ENCODE data around the gene VLDLR. TPM values are rescaled to one million over a fixed set of nuclear protein-coding genes. Genes with fewer than 3 reads are reported as not detected.

VLDLR gene
- total and polyA plus RNA-seq, 2 donors (not counting 1 experiment from before 2014, with no cell fraction given): 11.9 to 26.3 TPM

DNA sequence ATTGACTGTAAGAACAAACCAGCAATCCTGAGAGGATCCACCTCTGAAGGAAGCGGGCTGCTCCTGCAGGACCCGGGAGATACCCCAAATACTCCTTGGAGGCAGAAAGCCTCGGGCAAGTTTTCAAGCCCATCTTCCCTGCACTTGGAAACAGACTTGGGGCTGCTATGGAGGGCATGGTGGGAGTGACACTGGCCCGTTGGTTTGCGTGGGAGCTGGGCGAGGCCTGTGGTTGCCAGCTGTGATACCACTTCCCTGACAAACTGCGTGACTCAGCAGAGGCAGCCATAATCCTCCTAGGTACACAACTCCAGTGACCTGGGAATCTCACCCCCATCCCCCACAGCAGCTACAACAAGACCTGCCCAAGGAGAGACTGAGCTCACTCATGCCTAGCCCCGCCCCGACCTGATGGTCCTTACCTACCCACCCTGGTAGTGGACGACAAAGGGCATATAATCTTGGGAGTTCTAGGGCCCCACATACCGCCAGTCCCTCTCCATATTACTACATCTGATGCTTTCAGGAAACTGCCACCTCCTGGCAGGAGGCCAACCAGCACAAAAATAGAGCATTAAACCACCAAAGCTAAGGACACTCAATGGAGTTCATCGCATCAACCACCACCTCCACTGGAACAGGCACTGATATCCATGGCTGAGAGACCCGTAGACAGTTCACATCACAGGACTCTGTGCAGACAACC, 38.1 kb upstream of the VLDLR start:
- Histone ChIP-seq H3K9ac (ENCODE audit: insufficient read depth, low read length) (no peak overlapping the region), H2AFZ (ENCODE audit: low read length) (no peak overlapping the region), H3K27ac (ENCODE audit: insufficient read depth, low read length) (no peak overlapping the region), H3K4me3 (replicated peaks in 1 of 4; ENCODE audit: control extremely low read depth in 1 of 4, insufficient read depth in 1 of 4, low read depth in 3 of 4, low read length in 4 of 4) (no peak overlapping the region), H3K79me2 (ENCODE audit: control insufficient read depth, insufficient read depth, low read length) (no peaks in the 10 kb centered on the region), H3K27me3 (ENCODE audit: control insufficient read depth, insufficient read depth, low read length) (no peaks in the 10 kb centered on the region), H3K4me2 (ENCODE audit: extremely low read depth, insufficient read depth, low read length) (no peak overlapping the region), H3K9me3 (ENCODE audit: control insufficient read depth, insufficient read depth, low read depth, low read length) (no peaks in the 10 kb centered on the region), H3K36me3 (ENCODE audit: control insufficient read depth, insufficient read depth, low read length) (no peaks in the 10 kb centered on the region), H3K4me1 (ENCODE audit: control insufficient read depth, extremely low read depth, insufficient read depth, low read length) (no peaks in the 10 kb centered on the region), H4K20me1 (ENCODE audit: control insufficient read depth, extremely low read depth, insufficient read depth, low read length) (no peaks in the 10 kb centered on the region)
- DNase-seq (ENCODE audit: low read depth in 2 of 2): no peak
- TF ChIP-seq, protein P1, sequence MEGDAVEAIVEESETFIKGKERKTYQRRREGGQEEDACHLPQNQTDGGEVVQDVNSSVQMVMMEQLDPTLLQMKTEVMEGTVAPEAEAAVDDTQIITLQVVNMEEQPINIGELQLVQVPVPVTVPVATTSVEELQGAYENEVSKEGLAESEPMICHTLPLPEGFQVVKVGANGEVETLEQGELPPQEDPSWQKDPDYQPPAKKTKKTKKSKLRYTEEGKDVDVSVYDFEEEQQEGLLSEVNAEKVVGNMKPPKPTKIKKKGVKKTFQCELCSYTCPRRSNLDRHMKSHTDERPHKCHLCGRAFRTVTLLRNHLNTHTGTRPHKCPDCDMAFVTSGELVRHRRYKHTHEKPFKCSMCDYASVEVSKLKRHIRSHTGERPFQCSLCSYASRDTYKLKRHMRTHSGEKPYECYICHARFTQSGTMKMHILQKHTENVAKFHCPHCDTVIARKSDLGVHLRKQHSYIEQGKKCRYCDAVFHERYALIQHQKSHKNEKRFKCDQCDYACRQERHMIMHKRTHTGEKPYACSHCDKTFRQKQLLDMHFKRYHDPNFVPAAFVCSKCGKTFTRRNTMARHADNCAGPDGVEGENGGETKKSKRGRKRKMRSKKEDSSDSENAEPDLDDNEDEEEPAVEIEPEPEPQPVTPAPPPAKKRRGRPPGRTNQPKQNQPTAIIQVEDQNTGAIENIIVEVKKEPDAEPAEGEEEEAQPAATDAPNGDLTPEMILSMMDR (conservative IDR thresholded peaks at IDR 0.05 in 1 of 2, IDR thresholded peaks at IDR 0.05 in 1 of 2; ENCODE audit: low read depth in 1 of 2, low read length in 2 of 2): no peak
- no peak for TF ChIP-seq EZH2 (IDR thresholded peaks at IDR 0.05; ENCODE audit: low read length, missing control alignments)

DNA sequence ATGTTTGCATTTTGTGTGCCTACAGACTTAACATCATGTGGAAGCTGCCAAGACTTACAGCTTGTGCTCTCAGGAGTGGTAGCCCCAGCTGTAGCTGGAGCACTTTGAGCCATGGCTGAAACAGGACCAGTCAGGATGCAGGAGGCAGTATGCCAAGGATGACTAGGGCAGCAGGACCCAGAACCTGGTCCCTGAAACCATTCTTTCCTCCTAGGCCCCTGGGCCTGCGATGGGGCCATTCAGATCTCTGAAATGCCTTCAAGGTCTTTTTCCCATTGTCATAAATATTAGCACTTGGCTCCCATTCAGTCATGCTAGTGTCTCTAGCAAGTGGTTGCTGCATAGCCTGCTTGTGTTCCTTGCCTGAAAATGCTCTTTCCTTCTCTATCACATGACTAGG, 29.6 kb upstream of the VLDLR start:
- no peaks in the 10 kb centered on the region for H3K9me3 ChIP-seq (ENCODE audit: control insufficient read depth, insufficient read depth, low read depth, low read length)
- H3K4me3 ChIP-seq (replicated peaks in 1 of 4; ENCODE audit: control extremely low read depth in 1 of 4, insufficient read depth in 1 of 4, low read depth in 3 of 4, low read length in 4 of 4): no peak overlapping the region
- DNase-seq (ENCODE audit: low read depth in 2 of 2): no peak
- no peak overlapping the region for H3K27ac ChIP-seq (ENCODE audit: insufficient read depth, low read length)
- no peaks in the 10 kb centered on the region for H3K4me1 ChIP-seq (ENCODE audit: control insufficient read depth, extremely low read depth, insufficient read depth, low read length)
- H3K27me3 ChIP-seq (ENCODE audit: control insufficient read depth, insufficient read depth, low read length): no peaks in the 10 kb centered on the region
- no peak overlapping the region for H3K4me2 ChIP-seq (ENCODE audit: extremely low read depth, insufficient read depth, low read length)
- H3K36me3 ChIP-seq (ENCODE audit: control insufficient read depth, insufficient read depth, low read length): no peaks in the 10 kb centered on the region
- H3K79me2 ChIP-seq (ENCODE audit: control insufficient read depth, insufficient read depth, low read length): no peaks in the 10 kb centered on the region
- TF ChIP-seq, protein P1 (conservative IDR thresholded peaks at IDR 0.05 in 1 of 2, IDR thresholded peaks at IDR 0.05 in 1 of 2; ENCODE audit: low read depth in 1 of 2, low read length in 2 of 2): no peak
- H2AFZ ChIP-seq (ENCODE audit: low read length): no peak overlapping the region
- H4K20me1 ChIP-seq (ENCODE audit: control insufficient read depth, extremely low read depth, insufficient read depth, low read length): no peaks in the 10 kb centered on the region
- H3K9ac ChIP-seq (ENCODE audit: insufficient read depth, low read length): no peak overlapping the region

GRCh38 chr9:2593744-2594143, 27.8 kb upstream of the VLDLR start:
- Histone ChIP-seq H3K4me2 (ENCODE audit: extremely low read depth, insufficient read depth, low read length) (no peak overlapping the region), H4K20me1 (ENCODE audit: control insufficient read depth, extremely low read depth, insufficient read depth, low read length) (no peaks in the 10 kb centered on the region), H3K36me3 (ENCODE audit: control insufficient read depth, insufficient read depth, low read length) (no peaks in the 10 kb centered on the region), H3K4me3 (replicated peaks in 1 of 4; ENCODE audit: control extremely low read depth in 1 of 4, insufficient read depth in 1 of 4, low read depth in 3 of 4, low read length in 4 of 4) (no peak overlapping the region), H3K27ac (ENCODE audit: insufficient read depth, low read length) (no peak overlapping the region), H2AFZ (ENCODE audit: low read length) (no peak overlapping the region), H3K27me3 (ENCODE audit: control insufficient read depth, insufficient read depth, low read length) (no peaks in the 10 kb centered on the region), H3K79me2 (ENCODE audit: control insufficient read depth, insufficient read depth, low read length) (no peaks in the 10 kb centered on the region), H3K4me1 (ENCODE audit: control insufficient read depth, extremely low read depth, insufficient read depth, low read length) (no peaks in the 10 kb centered on the region), H3K9me3 (ENCODE audit: control insufficient read depth, insufficient read depth, low read depth, low read length) (no peaks in the 10 kb centered on the region), H3K9ac (ENCODE audit: insufficient read depth, low read length) (no peak overlapping the region)
- no peak for DNase-seq (ENCODE audit: low read depth in 2 of 2)
- TF ChIP-seq EZH2 (IDR thresholded peaks at IDR 0.05; ENCODE audit: low read length, missing control alignments): no peak
- TF ChIP-seq, protein P1 (conservative IDR thresholded peaks at IDR 0.05 in 1 of 2, IDR thresholded peaks at IDR 0.05 in 1 of 2; ENCODE audit: low read depth in 1 of 2, low read length in 2 of 2): no peak

Measured in fibroblast of lung (primary cell).